GM04503 (cell line): Measurements from ENCODE around the gene PITPNM1.
"Not testable (repeated sequence)": the region's sequence is repeated elsewhere in the genome, so short reads cannot be mapped to it uniquely, and the experiment has no call there.

ENCODE experiments used
- DNase-seq: peaks from one replicate; pipeline ENCODE4 v3.0.0-alpha.2; 2012; ENCODE audit warnings: low read depth

PITPNM1 gene

GRCh38 chr11:67489885-67490726, 15.1 kb downstream of the PITPNM1 start:
- DNase-seq = no peak

- DNase-seq = no peak
Measured at GRCh38 chr11:67489203-67489884, 15.8 kb downstream of the PITPNM1 start.

DNA sequence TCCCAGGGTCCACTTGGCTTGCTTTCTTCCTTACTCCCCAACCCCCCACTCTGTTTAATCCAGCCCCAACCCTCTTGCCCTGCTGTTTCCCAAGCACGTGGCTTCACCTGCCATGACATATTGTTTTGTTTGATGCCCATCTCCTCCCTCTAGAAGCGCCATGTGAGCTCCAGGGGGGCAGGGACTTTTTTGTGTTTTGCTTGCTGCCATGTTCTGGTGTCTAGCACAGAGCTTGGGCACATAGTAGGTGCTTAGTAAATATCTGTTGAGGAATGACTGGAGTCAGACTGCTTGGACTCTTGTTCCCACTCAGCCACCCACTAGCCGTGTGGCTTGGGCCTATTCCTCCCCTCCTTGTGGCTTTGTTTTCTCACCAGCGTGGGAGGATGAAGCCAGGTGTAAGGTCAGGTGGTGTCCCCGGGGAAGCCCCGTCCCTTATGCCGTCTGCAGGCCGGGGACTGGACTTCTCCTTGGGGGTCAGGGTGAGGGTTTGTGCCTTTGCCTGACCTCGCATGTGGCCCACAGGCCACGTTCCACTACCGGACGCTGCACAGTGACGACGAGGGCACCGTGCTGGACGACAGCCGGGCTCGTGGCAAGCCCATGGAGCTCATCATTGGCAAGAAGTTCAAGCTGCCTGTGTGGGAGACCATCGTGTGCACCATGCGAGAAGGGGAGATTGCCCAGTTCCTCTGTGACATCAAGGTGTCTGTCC, 18.5 kb downstream of the PITPNM1 start:
- DNase-seq = no peak

- DNase-seq = not testable (repeated sequence)
Measured at GRCh38 chr11:67485873-67486361, 19.2 kb downstream of the PITPNM1 start.

- DNase-seq = no peak
Measured at GRCh38 chr11:67484847-67485311, 20.3 kb downstream of the PITPNM1 start.

DNA sequence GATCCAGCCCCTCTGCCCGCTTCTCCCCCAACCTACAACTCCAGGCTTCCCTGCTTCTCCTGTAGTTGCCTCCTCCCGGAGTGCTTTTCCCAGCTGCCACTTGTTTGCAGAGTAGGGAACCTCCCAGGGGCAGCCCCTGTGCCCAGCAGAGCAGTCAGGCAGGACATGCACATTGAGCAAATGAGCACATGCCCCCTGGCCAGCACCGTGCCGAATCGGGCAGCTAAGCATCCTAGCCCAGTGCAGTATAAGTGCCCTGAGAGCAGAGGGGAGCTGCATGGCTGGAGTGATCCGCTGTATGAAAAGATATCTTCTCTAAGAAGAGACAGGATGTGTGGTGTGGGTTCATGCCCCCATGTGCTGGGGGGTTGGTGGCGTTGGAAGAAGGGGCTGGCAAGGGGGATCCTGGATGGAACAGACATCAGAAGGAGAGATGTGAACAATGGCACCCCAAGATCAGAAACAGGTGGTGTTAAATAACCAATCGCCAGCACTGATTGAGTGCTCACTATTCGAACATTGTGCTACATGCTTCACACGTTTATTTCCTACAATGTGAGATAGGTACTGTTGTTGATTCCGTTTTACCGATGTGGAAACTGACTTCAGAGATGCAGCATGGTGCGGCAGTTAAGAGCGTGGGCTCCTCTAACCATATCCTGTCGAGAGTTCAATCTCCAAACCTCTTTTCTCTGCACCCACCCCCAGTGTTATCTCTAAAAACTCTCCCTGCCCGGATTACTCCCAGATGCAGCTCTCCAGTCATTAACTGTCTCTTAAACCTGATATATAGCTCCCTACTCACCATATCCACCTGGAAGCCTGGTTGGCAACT, 21.1 kb downstream of the PITPNM1 start:
- DNase-seq = no peak

DNA sequence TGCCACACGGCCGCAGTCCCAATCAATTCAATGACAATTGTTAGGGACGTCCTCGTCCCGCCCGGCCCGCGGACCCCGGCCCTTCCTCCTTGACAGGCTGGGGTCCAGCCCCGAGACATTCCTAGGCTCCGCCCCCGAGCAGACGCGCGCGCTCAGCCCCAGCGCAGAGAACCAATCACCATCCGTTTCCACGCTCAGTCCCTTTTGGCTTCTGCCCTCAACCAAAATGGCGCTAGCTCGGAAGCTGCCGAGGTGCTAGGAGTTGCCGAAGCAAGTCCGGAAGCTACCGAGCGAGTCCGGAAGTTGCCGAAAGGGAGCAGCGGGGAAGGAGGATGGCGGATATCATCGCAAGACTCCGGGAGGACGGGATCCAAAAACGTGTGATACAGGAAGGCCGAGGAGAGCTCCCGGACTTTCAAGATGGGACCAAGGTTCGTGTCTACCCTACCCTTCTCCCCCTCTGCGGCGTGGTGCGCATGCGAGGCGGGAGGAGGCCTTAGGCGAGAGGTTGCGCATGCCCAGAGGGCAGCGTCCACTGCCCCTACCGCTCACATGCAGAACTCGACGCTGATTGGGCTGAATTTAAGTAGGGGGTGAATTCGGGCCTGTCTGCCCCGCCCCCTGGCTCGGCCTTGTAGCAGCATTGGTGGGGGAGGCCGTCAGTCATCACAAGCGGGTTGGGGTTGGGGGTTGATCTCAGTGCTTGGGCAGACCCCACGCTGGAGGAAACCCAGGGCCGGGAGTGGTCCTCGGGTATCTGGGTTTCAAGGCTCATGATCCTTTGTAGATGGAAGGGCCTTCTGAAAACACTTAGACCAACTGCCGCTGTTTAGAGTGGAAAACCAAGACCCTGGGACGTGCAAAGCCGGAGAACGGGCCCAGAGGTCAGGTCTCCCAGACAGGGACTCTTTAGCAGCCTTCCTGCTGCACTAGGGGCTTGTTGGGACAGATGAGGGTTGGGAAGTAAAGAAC, 22.1 kb downstream of the PITPNM1 start, which contains the start of gene AIP:
TSS of gene AIP (plus strand) at position 200 of the 972 bp plus-strand sequence. CDS start at position 333, 133 bp downstream.
- DNase-seq = peak; percentile 89

GRCh38 chr11:67482275-67482826, 22.8 kb downstream of the PITPNM1 start:
- no peak for DNase-seq

GRCh38 chr11:67477344-67478050, 27.7 kb downstream of the PITPNM1 start:
- DNase-seq = not testable (repeated sequence)

DNA sequence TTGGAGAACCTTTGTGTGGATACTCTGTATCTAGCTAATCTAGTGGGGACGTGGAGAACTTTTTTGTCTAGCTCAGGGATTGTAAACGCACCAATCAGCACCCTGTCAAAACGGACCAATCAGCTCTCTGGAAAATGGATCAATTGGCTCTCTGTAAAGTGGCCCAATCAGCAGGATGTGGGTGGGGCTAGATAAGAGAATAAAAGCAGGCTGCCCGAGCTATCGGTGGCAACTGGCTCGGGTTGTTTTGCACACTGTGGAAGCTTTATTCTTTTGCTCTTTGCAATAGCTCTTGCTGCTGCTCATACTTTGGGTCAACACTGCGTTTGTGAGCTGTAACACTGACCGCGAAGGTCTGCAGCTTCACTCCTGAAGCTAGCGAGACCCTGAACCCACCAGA, 28.5 kb downstream of the PITPNM1 start:
- not testable (repeated sequence) for DNase-seq

- no peak for DNase-seq
Measured at GRCh38 chr11:67472882-67473281, 32.3 kb downstream of the PITPNM1 start.

GRCh38 chr11:67470337-67471002, 34.7 kb downstream of the PITPNM1 start:
- no peak for DNase-seq

- no peak for DNase-seq
Measured at GRCh38 chr11:67469508-67469811, 35.7 kb downstream of the PITPNM1 start.

GRCh38 chr11:67468759-67469507, 36.2 kb downstream of the PITPNM1 start, which contains the start of gene TMEM134:
Gene TMEM134 (minus strand): TSS chr11:67469251. CDS start chr11:67469192, 59 bp downstream.
- peak; percentile 44 for DNase-seq

- DNase-seq = no peak
Measured at GRCh38 chr11:67468456-67468758, 36.8 kb downstream of the PITPNM1 start.

DNA sequence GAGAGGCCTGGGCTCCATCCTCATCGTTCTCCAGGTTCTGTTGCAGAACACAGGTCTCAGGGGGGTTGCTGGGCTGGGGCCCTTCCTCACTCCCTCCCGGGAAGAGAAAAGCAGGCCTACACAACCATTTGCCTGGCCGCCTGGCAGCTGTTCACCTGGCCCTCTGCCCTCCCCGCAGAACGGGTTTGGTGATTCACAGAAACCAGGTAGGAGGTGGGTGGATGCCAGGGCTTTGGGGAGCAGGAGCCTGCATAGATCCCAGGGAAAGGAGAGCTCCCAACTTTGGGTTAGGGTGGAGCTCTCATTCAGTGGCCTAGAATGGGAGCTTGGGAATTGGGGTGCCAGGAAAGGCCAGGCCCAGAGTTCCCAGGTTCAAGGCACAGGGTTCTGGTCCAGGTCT, 37.1 kb downstream of the PITPNM1 start:
- no peak for DNase-seq

- DNase-seq = no peak
Measured at GRCh38 chr11:67466962-67467771, 38.0 kb downstream of the PITPNM1 start.
